ENCODE data around the gene FSCN2.

The FSCN2 gene

GRCh38 chr17:81532490-81533287 is 4.5 kb downstream of the FSCN2 start:
- no peak for DNase-seq (ENCODE audit: low read depth)
- H3K4me3 ChIP-seq (ENCODE audit: low read length), result no peak overlapping the region
- TF ChIP-seq, protein P1, sequence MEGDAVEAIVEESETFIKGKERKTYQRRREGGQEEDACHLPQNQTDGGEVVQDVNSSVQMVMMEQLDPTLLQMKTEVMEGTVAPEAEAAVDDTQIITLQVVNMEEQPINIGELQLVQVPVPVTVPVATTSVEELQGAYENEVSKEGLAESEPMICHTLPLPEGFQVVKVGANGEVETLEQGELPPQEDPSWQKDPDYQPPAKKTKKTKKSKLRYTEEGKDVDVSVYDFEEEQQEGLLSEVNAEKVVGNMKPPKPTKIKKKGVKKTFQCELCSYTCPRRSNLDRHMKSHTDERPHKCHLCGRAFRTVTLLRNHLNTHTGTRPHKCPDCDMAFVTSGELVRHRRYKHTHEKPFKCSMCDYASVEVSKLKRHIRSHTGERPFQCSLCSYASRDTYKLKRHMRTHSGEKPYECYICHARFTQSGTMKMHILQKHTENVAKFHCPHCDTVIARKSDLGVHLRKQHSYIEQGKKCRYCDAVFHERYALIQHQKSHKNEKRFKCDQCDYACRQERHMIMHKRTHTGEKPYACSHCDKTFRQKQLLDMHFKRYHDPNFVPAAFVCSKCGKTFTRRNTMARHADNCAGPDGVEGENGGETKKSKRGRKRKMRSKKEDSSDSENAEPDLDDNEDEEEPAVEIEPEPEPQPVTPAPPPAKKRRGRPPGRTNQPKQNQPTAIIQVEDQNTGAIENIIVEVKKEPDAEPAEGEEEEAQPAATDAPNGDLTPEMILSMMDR (conservative IDR thresholded peaks at IDR 0.05; ENCODE audit: low read depth, low read length), result no peak

DNA sequence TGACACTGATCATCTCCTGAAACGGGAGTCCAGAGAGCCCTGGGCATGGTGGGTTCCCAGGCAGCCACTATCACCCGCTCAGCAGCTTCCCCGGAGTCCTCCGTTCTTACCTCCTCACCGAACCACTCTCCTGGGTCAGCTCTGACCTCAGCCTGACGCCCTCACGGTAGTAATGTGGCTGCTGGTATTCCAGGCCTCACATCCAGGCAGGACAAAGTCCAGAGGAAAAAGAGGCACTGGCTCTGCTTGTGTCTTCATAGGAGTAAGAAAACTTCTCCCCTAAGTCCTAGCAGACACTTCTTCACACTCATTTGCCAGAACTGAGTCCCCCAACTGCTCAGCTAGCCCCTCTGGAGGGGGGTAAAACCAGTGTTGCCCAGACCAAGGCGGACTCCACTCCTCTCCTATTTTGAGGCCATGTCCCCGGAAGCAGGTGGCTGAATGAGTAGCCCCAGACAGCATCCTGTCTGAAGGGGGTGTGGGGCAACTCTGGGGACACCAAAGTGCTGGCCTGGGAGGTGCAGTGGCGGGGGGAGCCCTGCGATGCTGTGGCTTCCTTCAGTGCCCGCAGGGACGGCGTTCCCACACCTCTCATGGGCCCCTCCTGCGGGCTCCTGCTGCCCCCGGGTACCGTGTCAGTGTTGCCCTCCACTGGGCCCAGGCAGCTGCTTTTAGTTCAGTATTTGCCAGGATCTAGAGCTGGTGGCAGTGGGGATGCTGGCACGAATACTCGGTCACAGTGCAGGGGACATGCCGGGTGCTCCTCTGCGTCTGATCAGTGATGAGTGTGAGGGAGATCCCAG is 5.4 kb downstream of the FSCN2 start:
- H3K4me3 ChIP-seq (ENCODE audit: low read length), result no peak overlapping the region
- no peak for DNase-seq (ENCODE audit: low read depth)
- TF ChIP-seq, protein P1 (conservative IDR thresholded peaks at IDR 0.05; ENCODE audit: low read depth, low read length), result no peak

DNA sequence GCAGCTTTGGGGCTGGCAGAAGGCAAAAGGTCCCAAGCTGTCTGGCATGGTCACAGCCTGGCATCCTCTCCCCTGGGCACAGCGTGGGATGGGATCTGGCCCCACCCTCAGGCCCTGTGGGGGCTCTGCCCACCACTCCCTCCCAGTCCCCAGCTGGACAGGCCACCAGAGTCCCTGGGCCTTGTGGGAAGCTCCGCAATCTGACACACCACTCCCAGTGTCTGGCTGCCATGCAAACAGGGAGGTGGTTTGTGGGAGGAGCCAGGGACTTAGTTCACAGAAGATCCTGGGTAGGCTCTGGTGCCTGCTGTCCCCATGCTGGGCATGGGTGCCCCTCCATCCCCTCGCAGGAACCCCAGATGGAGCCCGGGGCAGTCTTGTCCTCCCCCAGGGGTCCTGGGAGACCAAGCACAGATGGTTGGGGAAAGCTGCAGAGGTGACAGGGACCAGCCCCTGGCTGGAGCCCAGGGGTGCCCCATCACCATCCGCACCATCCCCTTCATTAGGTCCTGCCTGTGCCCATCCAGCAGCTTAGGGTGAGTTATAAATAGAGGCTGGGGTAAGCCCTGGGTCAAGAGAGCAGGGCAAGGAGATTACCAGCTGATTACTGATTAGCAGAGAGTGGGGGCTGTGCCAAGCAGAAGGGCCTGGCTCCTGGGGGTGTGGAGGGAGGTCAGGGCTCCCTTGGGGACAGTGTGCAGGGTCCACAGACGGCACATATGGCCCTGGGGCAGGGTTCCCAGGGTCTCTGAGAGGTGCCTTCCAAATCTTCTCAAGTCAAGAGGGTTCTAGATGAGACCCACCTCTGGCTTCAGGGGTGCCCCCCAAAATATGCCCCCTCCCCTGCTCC is 6.2 kb downstream of the FSCN2 start:
- DNase-seq (ENCODE audit: low read depth), result no peak
- TF ChIP-seq, protein P1 (conservative IDR thresholded peaks at IDR 0.05; ENCODE audit: low read depth, low read length), result no peak
- no peak overlapping the region for H3K4me3 ChIP-seq (ENCODE audit: low read length)

DNA sequence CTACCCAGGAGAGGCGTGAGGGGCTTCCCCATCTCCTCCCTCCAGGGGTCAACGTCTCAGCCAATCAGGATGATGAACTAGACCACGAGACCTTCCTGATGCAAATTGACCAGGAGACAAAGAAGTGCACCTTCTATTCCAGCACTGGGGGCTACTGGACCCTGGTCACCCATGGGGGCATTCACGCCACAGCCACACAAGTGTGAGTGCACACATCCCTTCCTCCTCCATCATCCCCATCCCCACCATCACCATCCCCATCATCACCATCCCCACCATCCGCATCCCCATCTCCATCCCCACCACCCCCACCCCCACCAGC is 6.8 kb downstream of the FSCN2 start:
- no peak for DNase-seq (ENCODE audit: low read depth)
- no peak overlapping the region for H3K4me3 ChIP-seq (ENCODE audit: low read length)
- TF ChIP-seq, protein P1 (conservative IDR thresholded peaks at IDR 0.05; ENCODE audit: low read depth, low read length), result no peak

DNA sequence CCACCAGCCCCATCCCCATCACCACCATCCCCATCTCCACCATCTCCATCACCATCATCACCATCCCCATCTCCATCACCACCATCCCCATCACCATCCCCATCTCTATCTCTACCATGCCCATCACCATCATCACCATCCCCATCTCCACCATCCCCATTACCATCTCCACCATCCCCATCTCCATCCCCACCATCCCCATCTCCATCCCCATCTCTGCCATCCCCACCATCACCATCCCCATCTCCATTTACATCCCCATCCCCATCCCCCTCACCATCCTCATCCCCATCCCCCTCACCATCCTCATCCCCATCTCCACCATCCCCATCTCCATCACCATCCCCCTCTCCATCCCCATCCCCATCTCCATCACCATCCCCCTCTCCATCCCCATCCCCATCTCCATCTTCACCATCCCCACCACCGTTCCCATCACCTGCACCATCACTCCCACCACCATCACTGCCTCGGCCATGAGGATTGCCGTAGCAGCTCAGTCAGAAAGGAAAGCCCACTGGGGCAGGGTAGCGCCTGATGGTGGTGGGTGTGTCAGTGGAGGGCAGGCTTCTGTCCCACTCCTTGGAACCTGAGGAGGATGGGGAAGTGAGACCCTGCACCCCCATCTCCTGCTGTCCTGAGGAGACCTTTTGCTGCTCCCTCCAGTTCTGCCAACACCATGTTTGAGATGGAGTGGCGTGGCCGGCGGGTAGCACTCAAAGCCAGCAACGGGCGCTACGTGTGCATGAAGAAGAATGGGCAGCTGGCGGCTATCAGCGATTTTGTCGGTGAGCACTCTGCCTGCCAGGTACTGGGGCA is 7.5 kb downstream of the FSCN2 start:
- TF ChIP-seq, protein P1 (conservative IDR thresholded peaks at IDR 0.05; ENCODE audit: low read depth, low read length), result no peak
- H3K4me3 ChIP-seq (ENCODE audit: low read length), result no peak overlapping the region
- no peak for DNase-seq (ENCODE audit: low read depth)
